Activated CD4-positive, alpha-beta T cell treated with anti-CD3 and anti-CD28 coated beads for 24 hours (primary cell): Measurements from ENCODE around the gene TAMALIN.

ENCODE experiments used
- DNase-seq, 2 donors: peaks; one replicate each; pipeline ENCODE4 v3.0.0-alpha.2; 2020; ENCODE audit warnings: low read depth in 2 of 2

The TAMALIN gene

GRCh38 chr12:52014567-52015530, 8.1 kb downstream of the TAMALIN start:
- DNase-seq = no peak

GRCh38 chr12:52015532-52016041, 8.8 kb downstream of the TAMALIN start:
- no peak for DNase-seq

GRCh38 chr12:52018433-52019112, 11.8 kb downstream of the TAMALIN start:
- no peak for DNase-seq

GRCh38 chr12:52019113-52019770, 12.5 kb downstream of the TAMALIN start:
- no peak for DNase-seq

GRCh38 chr12:52020539-52021336, 14.0 kb downstream of the TAMALIN start:
- DNase-seq = peak in 1 of 2 donors; percentile 43

GRCh38 chr12:52022841-52023181, 16.1 kb downstream of the TAMALIN start:
- no peak for DNase-seq

GRCh38 chr12:52023182-52023975, 16.6 kb downstream of the TAMALIN start:
- peak; percentile 93 to 95 for DNase-seq

DNA sequence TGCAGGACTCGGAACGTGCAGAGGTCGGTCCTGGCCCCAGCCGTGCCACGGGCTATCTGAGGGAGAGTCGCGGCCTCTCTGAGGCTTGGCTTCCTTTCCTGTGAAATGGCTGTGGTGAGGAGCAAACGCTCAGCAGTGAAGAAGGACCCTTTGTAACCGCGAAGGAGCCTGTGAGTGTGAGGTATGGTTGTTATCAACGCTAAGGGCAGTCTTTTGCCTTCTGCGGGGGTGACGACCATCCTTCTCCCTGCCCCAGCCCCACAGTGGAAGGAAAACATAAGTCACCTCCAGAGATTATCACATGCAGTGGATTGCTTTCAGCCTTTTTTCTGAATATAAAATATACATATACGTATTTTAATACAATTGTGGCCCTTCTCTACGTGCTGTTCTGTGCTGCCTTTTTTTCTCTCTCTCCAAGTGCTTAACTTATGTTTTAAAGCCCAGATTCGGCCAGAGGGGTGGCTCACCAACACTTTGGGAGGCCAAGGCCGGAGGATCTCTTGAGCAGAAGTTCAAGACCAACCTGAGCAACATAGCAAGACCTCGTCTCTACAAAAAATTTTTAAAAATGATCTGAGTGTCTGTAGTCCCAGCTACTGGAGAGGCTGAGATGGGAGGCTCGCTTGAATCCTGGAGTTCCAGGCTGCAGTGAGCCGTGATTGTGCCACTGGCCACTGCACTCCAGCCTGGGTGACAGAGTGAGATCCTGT, 17.4 kb downstream of the TAMALIN start:
- DNase-seq = no peak

DNA sequence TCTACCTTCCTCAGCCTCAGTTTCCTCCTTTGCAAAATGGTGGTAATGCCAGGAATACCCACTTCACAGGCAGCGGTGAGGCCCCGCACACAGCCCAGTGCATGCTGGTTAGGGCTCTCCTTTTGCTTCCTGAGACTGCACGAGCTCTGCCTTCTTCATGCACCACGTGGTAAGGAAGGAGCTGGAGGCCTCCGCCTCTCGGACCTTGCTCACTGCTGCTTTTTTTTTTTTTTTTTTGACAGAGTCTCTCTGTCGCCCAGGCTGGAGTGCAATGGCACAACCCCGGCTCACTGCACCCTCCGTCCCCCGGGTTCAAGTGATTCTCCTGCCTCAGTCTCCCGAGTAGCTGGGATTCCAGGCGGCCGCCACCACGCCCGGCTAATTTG, 18.1 kb downstream of the TAMALIN start:
- peak in 1 of 2 donors; percentile 45 for DNase-seq

- no peak for DNase-seq
Observed at GRCh38 chr12:52026263-52026662, 19.5 kb downstream of the TAMALIN start.

DNA sequence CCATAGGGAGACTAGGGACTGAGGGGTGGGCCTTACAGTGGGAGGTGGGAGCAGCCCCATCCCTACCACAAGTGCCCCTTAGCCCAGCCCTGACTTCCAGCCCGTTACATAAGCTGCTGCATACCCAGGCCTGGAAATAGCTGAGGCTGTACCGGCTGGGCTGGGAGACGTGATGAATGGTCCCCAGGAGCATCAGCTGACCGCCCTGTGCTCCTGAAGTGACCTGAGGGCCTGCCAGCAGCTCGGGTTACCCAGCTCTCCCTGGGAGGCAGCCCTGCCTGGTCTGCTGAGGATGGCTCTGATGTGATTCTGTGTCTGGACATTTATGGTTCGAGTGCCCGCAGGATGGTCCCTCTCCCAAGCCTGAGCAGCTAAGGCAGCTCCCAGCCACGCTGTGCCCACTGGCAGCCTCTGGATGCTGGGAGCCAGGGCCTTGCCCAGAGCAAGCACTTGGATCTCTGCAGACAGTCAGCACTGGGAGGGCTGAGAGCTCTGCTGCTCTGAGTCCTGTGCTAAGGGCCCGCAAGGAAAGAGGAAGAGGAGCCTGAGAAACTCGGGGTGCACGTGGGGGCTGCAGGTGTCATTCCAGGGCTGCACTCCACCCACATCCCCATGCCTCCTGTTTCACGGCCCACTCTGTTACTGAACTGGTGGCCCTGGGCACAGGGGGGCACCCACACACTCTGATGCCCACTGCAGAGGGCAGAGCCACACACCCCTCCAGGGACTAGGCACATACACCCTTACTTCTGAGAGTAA, 20.5 kb downstream of the TAMALIN start:
- DNase-seq = no peak

DNA sequence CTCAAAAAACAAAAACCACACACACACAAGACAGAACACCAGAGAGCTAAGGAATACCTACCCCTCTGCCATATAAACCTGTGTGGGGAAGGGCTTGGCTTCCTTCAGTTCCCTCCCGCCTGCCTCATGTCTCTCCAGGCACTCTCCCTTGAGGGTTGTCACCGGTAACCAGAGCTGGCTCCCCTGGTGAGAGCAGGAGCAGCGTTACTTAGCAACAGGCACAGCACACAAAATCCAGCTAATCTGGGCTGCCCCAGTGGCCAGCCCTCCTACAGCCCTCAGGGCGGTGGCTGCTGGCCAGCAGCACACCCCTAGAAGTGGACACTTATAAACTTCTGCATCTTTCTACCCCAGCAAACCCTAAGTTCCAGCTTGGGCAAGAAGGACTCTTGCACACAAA, 22.9 kb downstream of the TAMALIN start:
- no peak for DNase-seq

DNA sequence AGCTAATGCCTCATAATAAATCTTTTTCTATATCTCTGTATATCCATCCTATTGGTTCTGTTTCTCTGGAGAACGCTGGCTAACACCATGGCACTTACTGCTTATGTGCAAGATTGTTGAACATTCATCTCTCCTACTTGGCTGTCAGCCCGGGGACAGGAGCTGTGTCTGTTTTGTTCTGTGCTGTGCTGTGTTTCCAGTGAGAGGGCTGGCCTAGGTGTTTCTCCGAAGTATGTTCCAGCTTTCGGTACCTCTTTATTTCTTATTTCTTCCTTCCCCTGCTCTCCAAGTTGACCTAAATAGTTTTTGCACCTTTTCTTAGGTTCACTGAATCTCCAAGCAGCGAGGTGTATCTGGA, 25.7 kb downstream of the TAMALIN start:
- no peak for DNase-seq

DNA sequence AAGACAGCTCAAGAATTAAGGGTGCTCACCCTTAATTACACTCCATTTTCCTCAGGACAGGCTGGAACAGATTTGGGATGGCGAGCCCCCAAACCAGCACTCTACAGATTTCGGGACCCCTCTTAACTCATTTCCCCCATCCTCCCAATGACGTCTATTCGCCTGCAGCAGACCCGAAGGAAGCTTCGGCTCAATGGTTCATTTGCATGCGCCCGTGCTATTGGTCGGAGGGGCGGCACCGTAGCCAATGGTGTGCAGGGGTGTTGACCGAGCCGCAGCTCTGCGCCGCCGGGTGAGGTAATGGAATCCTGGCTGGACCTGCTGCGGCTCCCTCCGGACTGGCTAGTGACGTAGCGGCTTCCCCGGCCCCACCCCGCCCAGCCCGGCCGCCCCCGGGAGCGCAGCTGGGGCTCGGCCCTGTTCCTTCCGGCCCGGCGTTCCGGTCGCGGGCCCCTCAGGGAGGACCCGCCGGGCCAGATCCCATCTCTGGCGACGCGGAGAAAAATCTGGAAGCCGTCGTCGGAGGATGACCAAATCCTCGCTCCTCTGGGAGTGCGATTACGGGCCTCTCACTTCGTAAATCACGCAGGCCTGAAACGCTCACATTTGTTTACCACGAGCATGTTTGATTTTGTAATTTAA, 26.2 kb downstream of the TAMALIN start:
- peak; percentile 67 to 87 for DNase-seq

DNA sequence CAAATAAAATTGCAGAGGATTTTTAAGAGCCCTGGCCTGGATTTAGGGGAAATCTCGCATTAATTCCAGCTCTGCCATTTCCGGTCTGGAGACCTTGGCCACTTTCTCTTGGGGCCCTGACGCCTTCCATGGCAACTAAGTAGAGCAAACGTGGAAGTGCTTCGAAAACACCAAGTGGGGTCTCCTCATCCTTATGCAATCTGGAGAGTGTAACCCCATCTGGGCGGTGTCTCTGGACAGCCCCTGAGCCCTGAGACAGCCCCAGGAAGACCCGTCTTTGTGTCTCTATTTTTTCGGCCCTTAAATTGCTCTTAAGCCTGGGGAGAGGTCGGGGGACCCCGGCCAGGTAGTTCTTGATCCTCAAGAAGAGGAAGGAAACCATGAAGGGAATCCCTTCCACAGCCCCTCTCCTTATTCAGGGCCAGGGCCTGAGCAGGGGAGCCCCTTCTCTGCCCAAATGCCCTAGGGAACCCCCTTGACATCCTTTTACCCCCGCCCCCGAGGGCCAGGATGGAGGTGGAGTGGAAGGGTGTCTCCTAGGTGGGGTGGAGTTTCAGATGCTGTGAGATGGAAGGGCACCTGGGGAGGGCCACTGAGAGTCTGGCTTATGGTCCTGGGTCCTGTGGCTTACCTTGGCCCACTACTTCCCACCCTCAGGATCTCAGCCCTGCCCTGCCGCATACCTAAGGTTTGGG, 26.8 kb downstream of the TAMALIN start:
- DNase-seq = no peak

DNA sequence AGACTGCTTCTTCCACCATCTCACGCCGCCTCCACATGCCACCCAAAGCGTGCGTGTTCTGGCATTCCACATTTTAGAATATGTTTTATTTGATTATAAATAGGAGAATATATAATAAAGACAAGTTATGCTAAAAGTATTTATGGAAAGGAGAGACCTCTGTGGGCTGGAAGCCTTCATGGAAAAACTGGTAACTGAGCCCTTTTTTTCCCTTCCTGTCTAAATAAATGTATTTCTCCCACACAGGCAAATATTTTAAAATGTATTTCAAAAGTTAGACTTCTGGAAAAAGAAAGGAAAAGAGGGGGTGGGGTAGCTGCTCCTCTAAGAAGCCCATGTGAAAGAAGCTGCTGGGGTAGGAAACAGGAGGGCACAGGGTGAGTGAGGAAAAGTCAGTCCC, 28.4 kb downstream of the TAMALIN start:
- DNase-seq = no peak

DNA sequence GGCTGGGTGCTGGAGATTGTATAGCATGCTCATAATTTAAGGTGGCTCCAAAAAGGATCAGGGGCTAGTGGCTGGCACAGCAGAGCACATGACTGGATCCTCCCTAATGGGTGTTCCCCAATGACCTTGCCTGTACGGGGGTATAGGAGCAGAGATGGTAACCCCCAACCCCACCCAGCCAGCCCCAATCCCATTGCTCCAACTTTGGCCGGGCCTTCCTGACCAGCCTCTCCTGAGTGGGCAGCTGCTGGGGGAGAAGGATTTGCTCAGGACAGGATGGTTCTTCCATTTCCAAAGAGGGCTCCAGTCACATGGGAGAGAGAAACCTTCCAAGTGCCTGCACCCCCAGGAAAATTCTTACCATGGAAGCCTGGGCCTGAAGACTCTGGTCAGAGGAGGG, 29.2 kb downstream of the TAMALIN start:
- DNase-seq = no peak

- DNase-seq = peak; percentile 56 to 62
Observed at GRCh38 chr12:52036587-52037171, 29.9 kb downstream of the TAMALIN start.
